Dendritic cell treated with granulocyte-macrophage colony-stimulating factor and Interleukin-4, amounts not matched to agents 40 ng/mL and 50 ng/mL, for 4 days (primary cell): ENCODE data around the gene TBC1D14.
"Not testable (repeated sequence)": the region's sequence is repeated elsewhere in the genome, so short reads cannot be mapped to it uniquely, and the experiment has no call there.

Experiments
- H3K27ac Mint-ChIP-seq: one replicate; pipeline ENCODE4 v1.8.0; 2022; ENCODE audit warnings: mild to moderate bottlenecking, mixed read lengths
- H3K27me3 Mint-ChIP-seq: one replicate; pipeline ENCODE4 v1.8.0; 2022; ENCODE audit warnings: mild to moderate bottlenecking, mixed read lengths
- H3K36me3 Mint-ChIP-seq: one replicate; pipeline ENCODE4 v1.8.0; 2022; ENCODE audit warnings: low read depth, mixed read lengths
- H3K4me1 Mint-ChIP-seq: one replicate; pipeline ENCODE4 v1.8.0; 2022; ENCODE audit warnings: low read depth, mixed read lengths
- H3K4me3 Mint-ChIP-seq: one replicate; pipeline ENCODE4 v1.8.0; 2022; ENCODE audit warnings: mild to moderate bottlenecking, moderate library complexity, mixed read lengths
- H3K9me3 Mint-ChIP-seq: one replicate; pipeline ENCODE4 v1.8.0; 2022; ENCODE audit warnings: mixed read lengths
- intact Hi-C: fragments of 100-400 bp; cut with micrococcal nuclease; formaldehyde crosslinking; loops from one replicate; pipeline ENCODE4 v1.15.0; 2022

TBC1D14 gene

GRCh38 chr4:6885953-6886557, 23.6 kb upstream of the TBC1D14 start:
- Mint-ChIP-seq H3K4me3 (no peak overlapping the region), H3K27ac (peak overlapping the region; percentile 74), H3K9me3 (peaks cover 8% of the 10 kb centered on the region), H3K27me3 (peaks cover 1% of the 10 kb centered on the region), H3K4me1 (peaks cover 52% of the 10 kb centered on the region), H3K36me3 (peaks cover 37% of the 10 kb centered on the region)
- intact Hi-C loops, result loop anchor here (5.0 kb wide), 1 partner anchor 169 kb away; the partner anchor contains the start of gene BLOC1S4

DNA sequence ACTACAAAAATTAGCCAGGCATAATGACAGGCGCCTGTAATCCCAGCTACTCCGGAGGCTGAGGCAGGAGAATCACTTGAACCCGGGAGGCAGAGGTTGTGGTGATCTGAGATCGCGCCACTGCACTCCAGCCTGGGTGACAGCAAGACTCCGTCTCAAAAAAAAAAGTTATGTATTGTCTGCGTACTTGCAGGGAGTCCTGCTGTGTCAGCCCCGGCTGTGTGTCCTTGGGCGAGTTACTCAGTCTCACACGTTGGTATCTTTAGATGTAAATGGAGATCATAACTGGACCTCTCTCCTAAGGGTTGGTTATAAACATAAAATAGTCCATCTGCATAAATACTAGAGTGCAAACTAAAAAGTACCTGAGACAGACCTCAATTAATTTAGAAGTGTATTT, 22.7 kb upstream of the TBC1D14 start:
- Mint-ChIP-seq H3K27ac (peak overlapping the region; percentile 74), H3K27me3 (peaks cover 1% of the 10 kb centered on the region), H3K9me3 (peaks cover 8% of the 10 kb centered on the region), H3K36me3 (peaks cover 29% of the 10 kb centered on the region), H3K4me3 (no peak overlapping the region), H3K4me1 (peaks cover 60% of the 10 kb centered on the region)
- intact Hi-C loops, result loop anchor here (5.0 kb wide), 1 partner anchor 170 kb away; the partner anchor contains the start of gene BLOC1S4

- intact Hi-C loops, result loop anchor here (5.0 kb wide), 1 partner anchor 170 kb away; the partner anchor contains the start of gene BLOC1S4
- Mint-ChIP-seq H3K27me3 (peaks cover 1% of the 10 kb centered on the region), H3K9me3 (peaks cover 8% of the 10 kb centered on the region), H3K27ac (peak overlapping the region; percentile 74), H3K36me3 (peaks cover 20% of the 10 kb centered on the region), H3K4me3 (peak overlapping the region; percentile 65), H3K4me1 (peaks cover 69% of the 10 kb centered on the region)
These were observed 21.8 kb upstream of the TBC1D14 start for GRCh38 chr4:6887591-6888371.

GRCh38 chr4:6888506-6889071, 21.0 kb upstream of the TBC1D14 start:
- Mint-ChIP-seq H3K27me3 (peaks cover 1% of the 10 kb centered on the region), H3K9me3 (peaks cover 8% of the 10 kb centered on the region), H3K4me3 (no peak overlapping the region), H3K27ac (peak overlapping the region; percentile 74), H3K36me3 (peaks cover 12% of the 10 kb centered on the region), H3K4me1 (peaks cover 76% of the 10 kb centered on the region)
- intact Hi-C loops, result loop anchor here (5.0 kb wide), 1 partner anchor 171 kb away; the partner anchor contains the start of gene BLOC1S4

DNA sequence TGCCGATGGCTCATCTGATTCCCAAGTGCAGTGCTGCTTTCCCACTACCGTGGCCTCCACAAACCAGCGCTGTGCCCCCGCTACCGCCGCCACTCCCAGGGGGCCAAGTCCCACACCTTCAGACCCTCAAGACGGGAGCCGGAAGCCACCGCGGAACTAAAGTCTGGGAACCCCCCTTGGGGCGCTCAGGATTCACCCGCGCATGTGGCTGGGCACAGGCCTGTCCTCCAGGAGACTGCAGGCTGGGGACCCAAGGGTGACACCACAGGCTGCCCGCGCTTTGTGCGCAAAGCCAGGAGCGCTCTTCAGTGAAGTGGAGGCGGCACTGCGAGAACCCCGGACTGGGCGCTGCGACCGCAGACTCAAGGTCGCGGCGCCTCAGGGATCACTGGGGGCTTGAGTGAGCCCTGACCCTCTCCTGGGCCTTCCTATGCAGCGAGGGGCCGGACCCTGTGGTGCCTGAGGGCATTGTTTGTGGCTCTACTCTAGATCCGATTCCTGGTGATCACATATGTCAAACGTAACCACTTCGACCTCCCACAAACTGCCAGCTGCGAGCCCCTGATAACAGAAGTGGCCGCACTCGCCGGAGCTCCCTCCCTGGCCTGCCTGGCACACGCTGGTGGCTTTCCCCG, 20.4 kb upstream of the TBC1D14 start:
- Mint-ChIP-seq H3K27me3 (peaks cover 1% of the 10 kb centered on the region), H3K36me3 (peaks cover 11% of the 10 kb centered on the region), H3K4me3 (no peak overlapping the region), H3K9me3 (peaks cover 8% of the 10 kb centered on the region), H3K4me1 (peaks cover 82% of the 10 kb centered on the region), H3K27ac (peak overlapping the region; percentile 74)
- intact Hi-C loops, result loop anchor here (5.0 kb wide), 1 partner anchor 172 kb away; the partner anchor contains the start of gene BLOC1S4

DNA sequence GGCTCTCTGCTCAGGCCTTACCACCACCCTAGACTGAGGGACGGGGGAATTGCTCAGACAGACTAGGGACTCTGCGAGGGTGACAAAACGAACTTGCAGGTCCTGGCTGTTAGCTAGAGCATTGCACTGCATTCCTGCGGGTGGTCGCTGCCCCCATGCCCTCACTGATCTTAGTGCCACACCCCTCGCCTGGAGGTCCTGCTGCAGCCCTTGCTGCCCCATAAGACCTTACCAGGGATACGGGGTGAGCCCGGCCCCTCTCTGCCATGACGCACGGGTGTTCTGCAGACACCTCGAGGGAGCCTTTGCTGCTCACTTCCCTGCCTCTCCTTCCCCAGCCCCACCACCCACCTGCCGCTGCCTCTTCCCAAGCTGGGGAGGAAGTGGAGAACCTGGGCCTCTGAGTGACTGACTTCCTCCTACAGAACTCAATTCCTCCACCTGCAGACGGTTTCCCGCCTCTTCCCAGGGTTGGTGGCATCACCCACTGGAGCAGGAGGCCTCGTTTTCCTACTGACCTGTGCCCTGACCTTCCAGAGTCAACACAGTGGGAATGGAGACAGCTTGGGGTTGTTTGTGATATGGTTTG, 19.8 kb upstream of the TBC1D14 start:
- intact Hi-C loops, result loop anchor here (5.0 kb wide), 2 partner anchors 108 to 173 kb away; partner anchors contain the start of genes BLOC1S4 and KIAA0232

DNA sequence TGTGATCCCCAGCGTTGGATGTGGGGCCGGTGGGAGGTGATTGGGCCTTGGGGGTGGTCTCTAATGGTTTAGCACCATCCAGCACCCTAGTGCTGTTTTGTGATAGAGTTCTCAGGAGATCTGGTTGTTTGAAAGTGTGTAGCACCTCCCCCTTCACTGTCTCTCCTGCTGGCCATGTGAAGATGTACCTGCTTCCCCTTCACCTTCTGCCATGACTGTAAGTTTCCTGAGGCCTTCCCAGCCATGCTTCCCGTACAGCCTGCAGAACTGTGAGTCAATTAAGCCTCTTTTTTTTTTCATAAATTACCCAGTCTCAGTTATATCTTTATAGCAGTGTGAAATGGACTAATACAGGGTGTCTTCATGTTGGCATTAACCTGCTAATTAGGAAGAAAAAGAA, 19.3 kb upstream of the TBC1D14 start:
- Mint-ChIP-seq H3K27me3 (peaks cover 1% of the 10 kb centered on the region), H3K4me1 (peaks cover 87% of the 10 kb centered on the region), H3K4me3 (no peak overlapping the region), H3K27ac (peak overlapping the region; percentile 74), H3K9me3 (peaks cover 8% of the 10 kb centered on the region), H3K36me3 (peaks cover 11% of the 10 kb centered on the region)
- intact Hi-C loops, result loop anchor here (5.0 kb wide), 1 partner anchor 108 kb away; the partner anchor contains the start of gene KIAA0232

More for the DNA sequence above, 19.8 kb upstream of the TBC1D14 start:
- peaks cover 11% of the 10 kb centered on the region for H3K36me3 Mint-ChIP-seq
- H3K27me3 Mint-ChIP-seq, result peaks cover 1% of the 10 kb centered on the region
- no peak overlapping the region for H3K4me3 Mint-ChIP-seq
- H3K27ac Mint-ChIP-seq, result peak overlapping the region; percentile 74
- H3K4me1 Mint-ChIP-seq, result peaks cover 87% of the 10 kb centered on the region
- peaks cover 8% of the 10 kb centered on the region for H3K9me3 Mint-ChIP-seq

DNA sequence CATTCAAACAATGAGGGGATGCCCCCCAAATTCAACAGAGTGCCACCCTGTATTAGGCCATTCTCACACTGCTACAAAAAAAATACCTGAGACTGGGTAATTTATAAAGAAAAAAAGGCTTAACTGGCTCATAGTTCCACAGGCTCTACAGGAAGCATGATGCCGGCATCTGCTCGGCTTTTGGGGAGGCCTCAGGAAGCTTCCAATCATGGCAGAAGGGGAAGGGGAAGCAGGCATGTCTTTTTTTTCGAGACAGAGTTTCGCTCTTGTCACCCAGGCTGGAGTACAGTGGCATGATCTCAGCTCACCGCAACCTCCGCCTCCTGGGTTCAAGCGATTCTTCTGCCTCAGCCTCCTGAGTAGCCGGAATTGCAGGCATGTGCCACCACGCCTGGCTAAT, 18.7 kb upstream of the TBC1D14 start:
- Mint-ChIP-seq H3K27ac (peak overlapping the region; percentile 92), H3K4me1 (peaks cover 81% of the 10 kb centered on the region), H3K36me3 (peaks cover 11% of the 10 kb centered on the region)
- H3K27me3 Mint-ChIP-seq, H3K9me3 Mint-ChIP-seq, H3K4me3 Mint-ChIP-seq: not testable (repeated sequence)
- intact Hi-C loops, result loop anchor here (5.0 kb wide), 1 partner anchor 109 kb away; the partner anchor contains the start of gene KIAA0232

- H3K9me3 Mint-ChIP-seq, result peaks cover 13% of the 10 kb centered on the region
- H3K36me3 Mint-ChIP-seq, result peaks cover 11% of the 10 kb centered on the region
- intact Hi-C loops, result loop anchor here (2.0 to 5.0 kb wide), 2 partner anchors 17 to 109 kb away; partner anchors contain the start of genes KIAA0232 and TBC1D14
- peaks cover 74% of the 10 kb centered on the region for H3K4me1 Mint-ChIP-seq
- peaks cover 1% of the 10 kb centered on the region for H3K27me3 Mint-ChIP-seq
- H3K27ac Mint-ChIP-seq, result peak overlapping the region; percentile 92
- H3K4me3 Mint-ChIP-seq, result peak overlapping the region; percentile 26
These were observed 18.0 kb upstream of the TBC1D14 start for GRCh38 chr4:6891436-6892170.

GRCh38 chr4:6892190-6892908, 17.3 kb upstream of the TBC1D14 start:
- Mint-ChIP-seq H3K9me3 (peaks cover 13% of the 10 kb centered on the region), H3K4me3 (peak overlapping the region; percentile 37), H3K27me3 (peaks cover 1% of the 10 kb centered on the region), H3K36me3 (peaks cover 11% of the 10 kb centered on the region), H3K27ac (peak overlapping the region; percentile 92), H3K4me1 (peaks cover 67% of the 10 kb centered on the region)
- intact Hi-C loops, result loop anchor here (2.0 to 5.0 kb wide), 2 partner anchors 16 to 110 kb away; partner anchors contain the start of genes KIAA0232 and TBC1D14

DNA sequence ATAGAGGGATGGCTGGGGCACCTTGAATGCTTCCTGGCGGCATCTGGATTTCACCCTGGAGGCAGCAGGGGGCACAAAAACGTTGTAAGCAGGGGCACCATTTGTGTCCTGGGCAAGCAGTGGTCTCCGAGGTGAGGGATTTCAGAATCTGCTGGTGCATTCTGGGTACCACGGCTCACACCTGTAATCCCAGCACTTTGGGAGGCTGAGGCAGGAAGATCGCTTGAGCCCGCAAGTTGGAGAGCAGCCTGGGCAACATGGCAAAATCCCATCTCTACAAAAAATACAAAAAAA, 16.8 kb upstream of the TBC1D14 start:
- peak overlapping the region; percentile 92 for H3K27ac Mint-ChIP-seq
- H3K4me1 Mint-ChIP-seq, result peaks cover 62% of the 10 kb centered on the region

GRCh38 chr4:6893449-6894085, 16.1 kb upstream of the TBC1D14 start:
- Mint-ChIP-seq H3K27ac (peak overlapping the region; percentile 92), H3K36me3 (peaks cover 11% of the 10 kb centered on the region), H3K27me3 (peaks cover 1% of the 10 kb centered on the region), H3K4me3 (no peak overlapping the region), H3K9me3 (peaks cover 13% of the 10 kb centered on the region), H3K4me1 (peaks cover 55% of the 10 kb centered on the region)
- intact Hi-C loops, result loop anchor here (2.0 to 5.0 kb wide), 2 partner anchors 15 to 111 kb away; partner anchors contain the start of genes KIAA0232 and TBC1D14

More for the DNA sequence above, 16.8 kb upstream of the TBC1D14 start:
- peaks cover 11% of the 10 kb centered on the region for H3K36me3 Mint-ChIP-seq
- intact Hi-C loops, result loop anchor here (2.0 to 5.0 kb wide), 2 partner anchors 16 to 111 kb away; partner anchors contain the start of genes KIAA0232 and TBC1D14
- no peak overlapping the region for H3K4me3 Mint-ChIP-seq
- H3K9me3 Mint-ChIP-seq, result peaks cover 13% of the 10 kb centered on the region
- H3K27me3 Mint-ChIP-seq, result peaks cover 1% of the 10 kb centered on the region
